Inferior parietal cortex (tissue), 1 donor: ENCODE data around the gene ACOX3.

Source experiments
- DNase-seq: peaks from one replicate; pipeline ENCODE4 v3.0.0-alpha.2; 2016; ENCODE audit errors: extremely low spot score

ACOX3 gene

DNA sequence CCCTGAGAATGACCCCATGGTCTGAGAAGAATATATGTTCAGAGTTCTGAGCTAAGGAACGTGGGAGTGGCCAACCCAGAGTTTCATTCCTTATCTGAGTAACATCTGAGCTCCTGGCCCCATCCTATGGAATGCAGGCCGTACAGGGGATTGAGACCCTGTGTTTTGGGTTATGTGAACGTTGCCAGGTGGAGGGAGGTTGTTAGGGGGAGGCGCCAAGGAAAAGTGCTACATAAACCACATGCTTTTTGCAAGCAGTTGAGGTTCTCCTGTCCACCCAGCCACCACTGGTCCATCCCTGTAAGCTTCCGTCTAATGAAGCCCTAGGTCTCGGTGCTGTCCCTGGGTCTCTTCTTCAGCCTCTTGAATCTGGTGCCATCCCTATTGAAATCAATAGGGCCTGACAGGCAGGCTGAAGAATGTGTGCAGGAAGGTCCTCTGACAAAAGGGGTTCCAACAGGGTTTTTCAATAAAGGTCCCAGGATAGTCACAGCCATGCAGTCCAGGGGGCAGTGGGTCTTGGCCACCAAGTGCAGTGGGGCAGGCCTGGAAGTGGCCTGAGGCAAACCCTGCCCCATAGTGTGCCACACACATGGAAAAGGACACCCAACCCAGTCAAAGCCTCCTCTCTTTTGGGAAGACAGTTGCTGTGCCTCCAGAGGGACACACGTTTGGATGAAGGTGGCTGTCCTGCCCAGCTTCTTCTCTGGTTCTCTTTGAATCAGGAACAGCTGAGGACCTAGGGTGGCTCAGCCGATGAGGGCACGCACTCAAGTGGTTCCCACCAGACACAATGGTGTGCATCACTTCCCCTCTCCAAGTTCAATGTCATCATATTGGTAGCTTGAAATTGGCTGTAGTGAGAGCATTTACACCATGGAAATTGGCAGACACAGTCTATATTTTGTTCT, 117.5 kb downstream of the ACOX3 start:
- DNase-seq = no peak

DNA sequence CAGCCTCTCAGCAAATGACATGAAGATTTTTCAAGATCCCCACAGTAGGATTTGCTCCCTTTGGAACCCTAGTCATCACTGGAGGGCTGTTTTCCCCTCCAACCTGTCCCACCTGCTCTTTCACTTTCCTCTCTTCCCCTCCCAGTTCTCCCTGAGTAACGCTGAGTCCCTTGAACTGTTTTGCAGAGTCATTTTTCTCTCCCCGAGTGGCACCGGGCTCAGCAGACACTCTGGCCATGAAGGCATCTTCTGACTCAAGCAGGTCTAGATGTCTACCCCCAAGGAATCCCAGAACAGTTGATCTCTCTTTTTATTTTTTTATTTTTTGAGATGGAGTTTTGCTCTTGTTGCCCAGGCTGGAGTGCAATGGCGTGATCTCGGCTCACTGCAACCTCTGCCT, 118.8 kb downstream of the ACOX3 start:
- DNase-seq = no peak

DNA sequence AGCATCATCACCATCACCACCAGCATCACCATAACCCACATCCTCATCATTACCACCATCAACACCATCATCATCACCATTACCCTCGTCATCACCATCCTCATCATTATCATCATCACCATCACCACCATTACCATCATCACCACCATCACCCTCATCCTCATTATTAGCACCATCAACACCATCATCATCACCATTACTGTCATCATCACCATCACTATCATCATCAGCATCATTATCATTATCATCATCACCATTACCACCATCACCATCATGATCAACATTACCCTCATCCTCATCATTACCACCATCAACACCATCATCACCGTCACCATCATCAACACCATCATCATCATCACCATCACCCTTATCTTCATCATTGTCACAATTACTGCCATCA, 119.3 kb downstream of the ACOX3 start:
- no peak for DNase-seq

DNA sequence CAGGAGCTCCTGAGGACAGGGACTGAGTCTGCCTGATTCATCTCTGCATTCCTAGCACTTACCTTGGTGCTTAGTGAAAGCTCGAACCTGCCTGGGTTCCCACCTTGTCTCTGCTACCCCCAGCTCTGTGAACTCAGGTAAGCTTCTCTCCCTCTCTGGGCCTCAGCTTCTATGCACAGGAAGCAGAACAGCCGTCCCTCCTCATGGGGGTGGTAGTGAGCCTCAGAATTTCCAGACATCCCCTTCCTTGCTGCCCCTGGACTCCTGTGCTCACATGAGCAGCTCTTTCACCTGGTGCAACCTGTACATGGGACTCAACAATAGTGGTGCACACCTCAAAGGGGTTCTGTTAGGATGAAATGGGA, 120.2 kb downstream of the ACOX3 start:
- DNase-seq = no peak

DNA sequence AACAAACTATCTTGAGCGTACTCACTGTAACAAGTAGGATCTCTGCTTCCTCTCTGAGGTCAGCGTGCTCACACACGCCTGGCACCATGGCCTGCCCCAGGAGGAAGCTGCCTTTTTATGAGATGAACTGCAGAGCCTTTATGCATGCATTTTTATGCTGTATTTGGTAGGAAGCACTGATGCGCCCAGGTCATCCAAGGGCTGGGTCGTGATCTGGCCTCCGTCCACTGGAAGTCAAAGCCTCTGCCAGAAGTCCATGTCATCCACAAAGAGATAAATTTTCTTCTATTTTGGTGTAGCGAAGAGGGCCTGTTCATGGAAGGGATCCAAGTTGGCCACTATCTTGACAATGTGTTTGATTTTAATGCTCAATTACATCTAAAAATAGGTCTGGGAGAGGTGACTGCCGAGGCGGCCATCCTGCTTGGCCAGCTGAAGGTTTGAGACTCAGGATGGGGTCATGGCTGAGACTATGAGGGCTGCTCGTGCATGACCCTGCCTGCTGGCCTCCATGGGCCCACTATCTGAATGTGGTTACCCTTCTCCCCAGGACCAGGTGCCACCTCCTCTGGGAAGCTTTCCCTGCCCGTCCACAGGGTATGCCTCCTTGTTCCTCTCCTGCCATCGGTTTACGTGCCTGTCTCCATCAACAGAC, 120.7 kb downstream of the ACOX3 start:
- no peak for DNase-seq

DNA sequence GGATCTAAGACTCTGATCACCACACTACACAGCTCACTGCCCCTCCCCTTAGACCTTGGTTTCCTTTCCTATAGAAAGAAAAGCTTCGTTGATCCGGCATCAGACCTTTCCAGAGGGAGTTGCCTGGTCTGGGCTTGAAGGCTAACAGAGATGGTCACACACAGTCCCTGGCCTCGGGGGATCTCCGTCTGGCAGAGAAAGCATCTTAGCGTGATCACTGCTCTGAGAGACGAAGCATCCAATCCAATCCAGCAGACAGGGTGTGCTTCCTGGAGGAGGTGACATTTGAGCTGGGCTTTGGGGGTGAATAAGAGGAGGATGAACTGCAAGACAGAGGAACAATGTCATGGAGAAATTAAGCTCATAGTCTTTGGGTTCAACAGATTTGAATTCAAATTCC, 121.5 kb downstream of the ACOX3 start:
- DNase-seq = no peak

DNA sequence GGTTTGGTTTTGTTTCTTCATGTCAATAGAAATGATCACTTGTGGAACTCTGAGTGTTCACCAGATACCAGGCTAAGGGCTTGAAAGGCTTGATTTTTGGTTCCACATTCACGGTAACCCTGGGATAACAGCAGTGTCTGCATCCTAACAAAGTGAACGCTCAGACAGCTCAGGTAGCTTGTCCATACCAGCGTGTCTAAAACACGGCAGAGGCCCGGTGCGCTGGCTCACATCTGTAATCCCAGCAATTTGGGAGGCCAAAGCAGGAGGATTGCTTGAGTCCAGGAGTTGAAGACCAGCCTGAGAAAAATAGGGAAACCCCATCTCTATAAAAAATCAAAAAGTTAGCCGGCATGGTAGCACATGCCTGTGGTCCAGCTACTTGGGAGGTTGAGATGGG, 122.0 kb downstream of the ACOX3 start:
- DNase-seq = no peak

DNA sequence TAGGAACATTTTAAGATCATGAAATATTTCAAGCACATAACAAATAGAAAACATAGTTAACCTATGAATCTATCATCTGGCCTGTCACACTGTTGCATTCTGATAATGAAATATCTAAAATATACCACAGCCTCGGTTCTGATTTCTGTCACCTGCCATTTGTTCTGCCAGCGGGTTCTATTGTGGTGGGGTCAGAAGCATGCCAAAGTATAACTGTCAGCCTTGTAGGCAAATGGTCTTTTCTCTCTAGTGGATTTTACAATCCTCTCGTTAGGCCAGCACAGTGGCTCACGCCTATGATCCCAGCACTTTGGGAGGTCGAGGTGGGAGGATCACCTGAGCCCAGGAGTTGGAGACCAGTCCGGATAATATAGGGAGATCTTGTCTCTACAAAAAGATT, 123.0 kb downstream of the ACOX3 start:
- no peak for DNase-seq

DNA sequence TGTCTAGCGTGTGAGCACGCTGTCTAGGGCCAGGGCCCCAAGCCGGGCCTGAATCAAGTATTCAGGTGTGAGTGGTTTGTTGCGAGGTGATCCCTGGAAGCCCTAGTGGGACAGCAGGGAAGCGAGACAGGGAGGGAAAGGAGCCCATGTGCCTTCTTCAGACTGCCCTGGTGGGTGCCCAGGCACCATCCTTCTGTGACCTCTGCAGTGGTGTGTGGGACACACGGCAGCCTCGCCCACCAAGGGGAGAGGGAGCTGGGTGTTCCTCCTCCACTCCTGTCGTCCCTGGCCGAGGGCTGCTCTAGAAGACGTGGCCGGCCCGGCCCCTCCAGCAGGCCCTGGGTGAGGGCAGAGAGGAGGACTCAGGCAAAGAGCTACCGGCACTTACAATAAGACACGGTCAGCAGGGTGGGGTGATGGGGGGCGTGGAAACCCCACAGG, 123.6 kb downstream of the ACOX3 start:
- DNase-seq = no peak
